ENCODE data around the gene SLC6A4.
A peak's percentile ranks its signal among the peaks of the same experiment; 100 is the strongest.
"Not testable (repeated sequence)": the region's sequence is repeated elsewhere in the genome, so short reads cannot be mapped to it uniquely, and the experiment has no call there.

The SLC6A4 gene

DNA sequence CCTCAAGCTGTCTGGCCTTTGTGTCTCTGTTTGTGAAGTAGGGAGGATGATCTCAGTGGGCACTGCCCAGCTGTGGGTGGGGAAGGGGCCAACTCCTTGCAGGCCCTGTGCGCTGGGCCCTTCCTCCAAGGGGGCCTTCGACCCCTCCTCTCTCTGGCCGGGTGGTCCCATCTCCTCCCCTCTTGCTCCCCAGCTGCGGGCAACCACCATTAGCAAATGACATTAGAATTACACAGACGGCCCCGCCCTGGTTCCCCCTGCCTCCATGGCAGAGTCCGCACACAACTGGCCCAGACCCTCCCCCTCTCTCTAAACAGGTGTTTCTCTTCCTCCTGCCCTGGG is 2.5 kb upstream of the SLC6A4 start:
- DNase-seq = no peak

DNA sequence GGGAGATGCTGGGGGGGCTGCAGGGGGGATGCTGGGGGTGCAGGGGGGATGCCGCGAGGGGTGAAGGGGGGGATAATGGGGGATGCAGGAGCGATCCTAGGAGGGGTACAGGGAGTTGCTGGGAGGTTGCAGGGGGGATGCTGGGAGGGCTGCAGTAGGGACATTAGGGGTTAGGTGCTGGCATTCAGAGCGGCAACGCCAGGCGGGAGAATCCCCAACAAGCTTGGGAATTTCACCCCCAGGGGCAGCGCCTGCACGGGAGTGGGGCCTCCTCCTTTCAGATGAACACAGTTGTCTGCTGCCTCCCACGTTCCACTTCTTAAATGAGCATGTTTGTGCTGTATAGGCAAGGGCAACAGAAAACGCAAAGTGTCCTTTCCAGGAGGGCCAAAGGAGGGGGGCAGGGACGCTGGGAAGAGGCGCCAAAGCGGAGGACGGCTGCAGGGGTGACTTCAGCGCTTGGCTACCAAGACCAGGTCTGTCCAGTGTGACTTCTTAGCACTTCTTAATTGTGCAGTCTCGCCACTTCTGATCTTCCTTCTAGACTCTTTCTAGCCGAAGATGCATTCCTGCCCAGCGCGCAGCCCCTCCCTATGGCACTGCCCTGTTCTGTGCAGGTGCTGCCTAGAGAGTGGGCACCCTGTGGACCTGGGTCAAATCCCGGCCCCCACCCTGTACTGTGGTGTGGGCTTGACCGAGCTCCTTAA is 2.0 kb upstream of the SLC6A4 start:
- no peak for DNase-seq

DNA sequence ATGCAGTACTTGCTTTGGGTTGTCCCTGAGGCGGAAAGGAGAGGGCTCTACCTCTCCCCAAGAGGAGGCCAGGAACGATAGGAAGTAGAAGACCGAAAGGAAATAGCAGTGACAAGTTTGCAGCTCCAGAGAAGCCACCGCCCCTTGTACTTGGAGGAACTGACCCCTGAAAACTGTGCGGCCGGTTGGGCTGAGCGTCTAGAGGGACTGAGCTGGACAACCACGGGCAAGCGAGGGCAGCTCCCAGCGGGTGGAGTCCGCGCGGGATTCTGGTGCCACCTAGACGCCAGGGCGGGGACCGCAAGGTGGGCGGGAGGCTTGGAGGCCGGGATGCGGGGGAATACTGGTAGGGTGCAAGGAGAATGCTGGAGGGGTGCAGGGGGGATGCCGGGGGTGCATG is 1.3 kb upstream of the SLC6A4 start:
- no peak for DNase-seq

DNA sequence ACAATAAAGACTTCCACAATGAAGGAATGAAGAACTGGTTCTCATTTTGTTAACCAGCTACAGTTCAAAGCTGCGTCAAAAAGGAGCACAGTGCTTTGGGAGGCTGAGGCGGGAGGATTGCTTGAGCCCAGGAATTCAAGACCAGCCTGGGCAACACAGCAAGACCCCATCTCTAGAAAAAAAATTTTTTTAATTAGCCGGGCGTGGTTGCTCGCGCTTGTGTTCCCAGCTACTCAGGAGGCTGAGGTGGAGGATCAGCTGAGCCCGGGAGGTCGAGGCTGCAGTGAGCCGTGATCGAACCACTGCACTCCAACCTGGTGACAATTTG is 764 bp upstream of the SLC6A4 start:
- no peak for DNase-seq

DNA sequence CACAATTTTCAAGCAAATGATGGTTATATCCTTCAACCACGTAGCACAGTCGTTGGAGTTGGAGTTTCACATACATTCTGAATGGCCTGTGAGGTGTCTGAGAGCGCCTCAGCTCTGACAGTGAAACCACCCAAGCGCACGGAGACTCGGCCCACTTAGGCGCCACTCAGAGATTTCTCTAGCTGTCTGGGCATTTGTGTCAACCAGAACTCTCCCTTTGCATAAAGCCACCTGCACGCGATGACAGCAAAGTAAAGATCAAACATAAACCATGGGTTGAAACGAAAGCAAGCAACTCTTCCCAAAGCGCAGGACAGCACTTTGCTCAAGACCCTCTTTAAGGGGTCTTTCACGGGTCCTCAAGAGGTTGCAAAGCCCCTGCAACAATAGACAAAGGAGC is 533 bp downstream of the SLC6A4 start:
- DNase-seq = peak; percentile 32

DNA sequence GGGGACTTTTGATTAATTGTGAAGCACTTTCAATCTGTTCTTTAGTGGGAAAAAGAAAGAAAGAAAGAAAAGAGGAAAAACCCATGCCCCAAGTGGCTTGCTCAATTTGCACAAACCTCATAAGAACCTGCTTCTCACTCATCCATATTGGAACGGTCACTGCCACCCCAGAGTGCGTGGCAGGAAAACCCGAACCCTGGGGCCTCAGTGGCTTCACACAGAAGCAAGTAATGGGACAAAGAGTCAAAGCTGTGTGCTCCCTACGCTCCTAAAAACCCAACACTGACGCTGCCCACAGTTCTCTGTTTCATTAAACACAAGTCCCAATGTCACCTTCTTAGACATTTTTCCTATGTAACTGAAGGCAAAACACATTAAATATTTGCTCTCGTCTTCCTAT is 1.2 kb downstream of the SLC6A4 start:
- no peak for DNase-seq

DNA sequence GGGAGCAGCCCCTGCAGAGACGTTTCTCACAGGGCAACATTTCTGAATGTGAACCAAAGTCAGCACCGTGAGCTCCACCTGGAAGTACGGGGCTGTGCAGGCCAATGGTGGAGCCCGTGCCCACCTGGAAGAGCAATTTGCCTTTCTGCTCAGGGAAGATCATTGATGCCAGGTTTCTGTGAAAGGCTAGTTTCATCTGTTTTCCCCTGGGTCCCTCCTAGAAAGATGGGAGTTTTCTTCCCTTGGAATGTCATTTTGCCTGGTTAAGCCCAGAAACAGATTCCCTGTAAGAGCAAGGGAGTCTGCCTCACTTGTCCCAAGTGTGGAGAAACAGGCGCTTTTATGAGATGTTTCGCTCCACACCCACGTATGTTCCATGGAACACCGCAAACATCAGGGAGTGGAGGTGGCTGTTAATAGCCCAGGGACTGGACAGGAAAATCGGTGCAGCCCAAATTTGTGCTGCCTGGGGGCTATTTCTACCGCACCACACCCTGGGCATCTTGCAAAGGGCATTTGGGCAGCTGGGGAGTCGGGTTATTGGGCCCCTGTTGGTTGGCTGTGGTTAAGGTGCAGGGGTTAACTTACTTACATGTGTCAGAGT is 2.6 kb downstream of the SLC6A4 start:
- DNase-seq = no peak

DNA sequence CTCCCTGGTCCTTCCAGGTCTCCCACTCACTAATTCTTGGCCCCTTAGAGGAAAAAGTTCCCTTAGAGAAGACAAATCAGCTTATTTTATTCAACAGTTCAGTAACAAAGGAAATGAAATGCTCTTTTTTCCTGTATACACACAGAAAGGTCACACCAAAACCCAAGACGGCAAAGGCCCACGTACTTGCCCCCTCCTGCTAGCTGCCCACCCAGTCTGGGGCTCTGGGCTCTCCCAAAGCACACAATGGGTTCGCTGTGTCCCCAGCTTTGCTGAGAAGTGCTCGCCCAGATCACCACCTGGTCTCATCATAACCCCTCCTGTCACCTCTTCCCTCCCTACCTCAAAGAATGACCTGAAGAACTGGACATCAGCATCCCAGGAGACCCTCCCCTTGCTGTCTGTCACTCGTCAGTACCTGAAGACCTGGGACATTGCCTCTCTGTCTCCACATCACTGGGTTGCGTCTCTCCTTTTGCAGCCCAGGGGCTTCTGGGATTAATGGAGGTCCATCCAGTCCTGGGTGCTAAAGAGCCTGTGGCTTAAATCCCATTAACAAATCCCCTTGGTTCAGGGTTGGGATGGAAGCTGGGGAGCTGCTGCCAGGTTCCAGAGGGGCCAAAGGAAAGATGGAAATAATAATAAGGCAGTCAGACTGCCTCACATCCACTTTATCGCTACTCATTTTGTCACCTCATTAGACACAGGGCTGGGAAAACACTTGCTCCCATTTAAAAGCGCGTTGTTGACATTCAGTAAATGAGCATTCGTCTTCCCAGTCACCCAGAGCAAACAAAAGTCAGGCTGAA is 3.3 kb downstream of the SLC6A4 start:
- DNase-seq = no peak

DNA sequence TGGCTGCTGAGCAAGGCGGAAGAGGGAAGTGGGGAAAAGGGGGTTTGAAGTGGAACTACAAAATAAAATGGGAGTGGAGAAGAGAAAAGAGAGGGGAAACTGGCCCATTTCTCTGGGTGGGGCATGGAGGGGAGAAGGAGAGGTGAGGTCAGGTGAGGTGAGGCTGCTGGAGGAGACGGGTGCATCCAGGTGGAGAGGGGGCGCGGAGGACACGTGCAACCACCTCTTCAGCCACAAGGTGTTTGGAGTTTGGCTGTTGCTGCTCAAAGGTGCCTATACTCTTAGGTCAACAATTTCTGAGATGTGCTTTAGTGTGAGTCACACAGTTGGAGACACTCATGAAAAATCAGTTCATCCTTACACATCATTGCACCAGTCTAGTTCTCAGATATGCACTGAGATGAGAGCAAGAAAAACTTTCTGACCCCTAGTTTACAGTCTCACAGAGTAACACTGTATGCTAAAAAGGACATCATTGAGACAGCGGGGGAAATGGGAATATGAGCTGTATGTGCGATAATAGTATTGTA is 4.8 kb downstream of the SLC6A4 start:
- DNase-seq = no peak

DNA sequence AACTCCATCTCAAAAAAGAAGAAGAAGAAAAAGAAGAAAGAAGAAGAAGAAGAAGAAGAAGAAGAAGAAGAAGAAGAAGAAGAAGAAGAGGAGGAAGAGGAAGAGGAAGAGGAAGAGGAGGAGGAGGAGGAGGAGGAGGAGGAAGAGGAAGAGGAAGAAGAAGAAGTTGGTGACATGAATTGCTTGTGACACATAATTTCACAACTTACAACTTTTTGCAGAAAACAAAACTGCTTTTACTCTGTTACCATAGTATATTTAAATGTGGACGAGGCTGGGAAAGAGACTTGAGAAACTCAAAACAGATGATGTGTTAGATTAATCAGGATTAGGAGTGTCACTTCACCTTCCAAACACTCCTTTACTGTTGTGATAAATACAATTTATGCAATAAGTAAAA is 5.5 kb downstream of the SLC6A4 start:
- not testable (repeated sequence) for DNase-seq

DNA sequence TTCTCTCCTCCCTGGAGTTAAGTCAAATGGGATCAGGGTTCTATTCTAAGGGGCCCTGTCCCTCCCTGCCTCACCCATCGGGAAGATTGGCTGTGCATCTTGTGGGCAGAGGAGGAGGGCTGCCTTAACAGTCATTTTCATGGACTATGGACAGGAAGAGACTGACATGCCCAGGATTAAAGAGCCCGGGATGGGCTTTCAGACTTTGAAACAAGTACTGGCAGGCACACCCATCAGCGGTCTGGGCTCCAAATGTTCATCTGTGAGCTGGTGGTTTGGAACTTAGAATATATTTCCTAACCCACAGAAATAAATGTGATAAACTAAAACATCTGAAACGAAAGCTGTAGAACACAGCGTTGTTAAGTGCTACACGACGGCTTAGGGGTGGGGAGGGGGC is 6.5 kb downstream of the SLC6A4 start:
- DNase-seq = no peak

DNA sequence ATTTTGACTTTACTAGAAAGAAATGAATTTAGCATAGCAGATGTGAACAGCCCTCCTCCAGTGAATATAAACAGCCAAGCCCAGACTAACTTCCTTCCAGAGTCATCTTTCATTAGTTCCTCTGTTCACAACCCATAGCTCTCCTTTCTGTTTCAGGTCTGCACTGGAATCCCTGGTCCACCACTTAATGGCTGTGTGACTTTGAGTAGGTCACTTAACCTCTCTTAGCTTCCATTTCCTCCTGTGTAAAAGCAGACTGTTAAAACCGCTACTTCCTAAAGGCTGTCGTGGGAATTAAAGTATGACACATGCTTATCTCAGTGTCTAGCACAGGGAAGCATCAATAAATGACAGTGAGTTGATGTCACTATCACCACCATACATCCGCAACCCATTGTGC is 7.5 kb downstream of the SLC6A4 start:
- DNase-seq = no peak

DNA sequence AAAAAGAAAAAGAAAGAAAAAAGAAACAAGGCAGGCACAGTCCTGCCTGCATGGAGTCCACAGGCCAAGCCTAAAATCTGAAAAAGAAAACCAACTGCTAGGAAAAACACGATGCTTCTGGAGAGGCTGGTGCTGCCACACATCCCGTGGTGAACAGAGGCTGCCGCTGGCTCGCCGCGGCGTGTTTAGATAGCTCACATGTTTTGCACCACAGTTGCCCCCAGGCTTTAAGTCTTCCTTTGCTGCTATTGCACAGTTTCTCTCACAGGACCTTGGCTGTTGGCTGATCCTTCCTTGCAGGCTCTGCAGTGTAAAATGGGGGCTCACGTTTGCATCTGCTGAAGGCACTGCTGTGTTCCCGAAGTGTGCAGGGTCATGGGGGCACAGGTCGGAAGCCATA is 8.6 kb downstream of the SLC6A4 start:
- no peak for DNase-seq

DNA sequence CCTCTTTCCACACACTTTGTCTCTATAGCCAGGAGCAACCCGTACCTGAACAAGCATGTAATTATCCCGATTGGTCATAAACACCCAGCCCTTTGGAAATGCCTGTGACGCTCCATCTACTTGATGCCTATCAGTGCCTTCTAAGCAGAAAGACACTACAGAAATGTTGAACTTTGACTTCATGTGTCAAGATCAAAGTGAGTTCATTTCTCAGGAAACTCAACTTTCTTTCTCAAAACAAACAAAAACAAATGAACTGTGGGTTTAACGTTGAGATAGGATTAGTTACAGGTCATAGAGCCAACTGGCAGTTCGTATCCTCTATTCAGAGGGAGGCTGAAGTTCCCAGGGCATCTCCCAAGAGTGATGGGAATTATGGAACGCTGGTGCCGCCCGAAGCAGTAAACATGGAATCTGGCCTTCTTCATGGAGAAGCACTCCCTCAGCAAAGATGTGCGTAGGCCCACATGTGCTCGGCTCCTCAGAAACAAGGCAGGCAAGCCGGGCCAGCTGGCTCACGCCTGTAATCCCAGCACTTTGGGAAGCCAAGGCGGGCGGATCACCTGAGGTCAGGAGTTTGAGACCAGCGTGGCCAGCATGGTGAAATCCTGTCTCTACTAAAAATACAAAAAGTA is 9.5 kb downstream of the SLC6A4 start:
- DNase-seq = no peak

DNA sequence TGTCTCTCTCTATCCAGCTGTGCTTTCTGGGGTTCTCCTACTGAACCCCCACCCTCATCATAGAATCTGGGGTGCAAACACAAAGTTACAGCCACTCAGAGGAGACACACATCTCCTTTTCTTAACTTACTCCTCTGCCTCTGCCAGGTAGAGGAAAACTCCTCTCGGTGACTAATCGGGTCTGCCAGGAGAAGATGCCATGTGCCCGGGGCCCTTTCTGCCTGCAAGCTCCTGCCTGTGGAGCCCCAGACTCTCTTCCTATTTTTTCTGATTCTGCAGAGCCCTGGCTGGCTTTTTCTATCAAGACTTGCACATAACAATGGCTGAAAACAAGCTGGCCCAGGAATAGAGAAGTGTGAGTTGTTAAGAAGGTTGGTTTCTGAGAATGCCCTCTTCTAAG is 10.4 kb downstream of the SLC6A4 start:
- DNase-seq = no peak

DNA sequence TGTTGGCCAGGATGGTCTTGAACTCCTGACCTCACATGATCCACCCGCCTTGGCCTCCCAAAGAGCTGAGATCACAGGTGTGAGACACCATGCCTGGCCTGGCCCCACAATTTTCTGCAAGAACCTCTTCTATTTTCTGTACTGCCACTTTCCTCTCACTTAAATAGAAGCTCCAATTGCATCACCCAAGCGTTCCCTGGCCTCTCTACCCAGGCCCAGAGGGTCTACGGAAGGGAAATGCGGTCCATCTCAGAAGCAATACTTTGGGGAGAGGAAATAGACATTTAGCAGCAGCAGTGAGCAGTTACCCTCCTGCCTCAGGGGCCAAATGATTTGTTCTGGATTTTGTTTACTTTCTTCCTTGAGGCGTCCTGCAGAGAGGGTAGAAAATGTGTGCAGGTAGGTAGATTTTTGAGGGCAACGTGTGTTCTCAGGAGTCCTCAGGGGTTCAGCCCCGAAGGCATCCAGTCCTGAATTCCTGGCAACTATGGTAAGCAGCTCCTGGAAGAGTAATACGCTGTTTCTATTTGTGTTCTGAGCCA is 11.0 kb downstream of the SLC6A4 start:
- no peak for DNase-seq

DNA sequence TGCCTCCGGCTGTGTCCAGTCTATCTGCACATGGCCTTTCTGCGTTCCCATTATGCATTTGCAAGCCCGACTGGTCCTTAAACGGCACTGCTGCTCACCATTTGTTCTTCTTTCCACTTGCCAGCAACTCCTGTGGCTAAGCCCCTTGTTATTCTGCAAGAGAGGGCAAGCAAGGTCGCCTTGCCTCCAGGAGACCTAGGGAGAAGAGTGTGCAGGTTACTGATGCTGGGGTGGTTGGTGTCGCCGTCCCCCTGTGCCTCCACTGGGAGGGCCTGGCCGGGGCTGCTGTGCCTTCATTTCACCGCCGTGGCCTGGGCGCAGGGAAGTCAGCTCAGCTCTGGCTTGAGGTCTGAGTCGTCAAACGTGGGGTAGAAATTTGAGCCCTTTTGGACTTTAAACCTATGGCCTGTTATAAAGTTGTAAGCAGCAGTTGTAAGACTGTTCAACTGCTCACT is 12.7 kb downstream of the SLC6A4 start:
- no peak for DNase-seq

DNA sequence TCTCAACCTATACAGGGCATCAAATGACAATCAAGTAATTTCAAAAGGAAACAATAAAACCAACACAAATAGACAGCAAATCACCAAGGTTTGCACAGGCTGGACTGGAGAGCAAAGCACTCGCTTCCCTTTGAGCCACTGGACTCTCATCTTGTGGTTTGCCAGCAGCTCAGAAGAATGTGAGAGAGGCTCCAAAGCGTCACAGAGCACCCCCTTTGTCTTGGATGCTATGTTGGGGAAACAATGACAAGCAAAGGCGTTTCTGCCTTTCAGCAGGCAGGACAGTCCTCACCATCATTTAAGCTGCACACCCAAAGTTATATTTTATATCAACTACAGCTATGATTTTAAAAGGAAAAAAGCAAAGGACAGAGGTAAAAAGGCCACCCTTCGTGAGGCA is 13.2 kb downstream of the SLC6A4 start:
- no peak for DNase-seq

DNA sequence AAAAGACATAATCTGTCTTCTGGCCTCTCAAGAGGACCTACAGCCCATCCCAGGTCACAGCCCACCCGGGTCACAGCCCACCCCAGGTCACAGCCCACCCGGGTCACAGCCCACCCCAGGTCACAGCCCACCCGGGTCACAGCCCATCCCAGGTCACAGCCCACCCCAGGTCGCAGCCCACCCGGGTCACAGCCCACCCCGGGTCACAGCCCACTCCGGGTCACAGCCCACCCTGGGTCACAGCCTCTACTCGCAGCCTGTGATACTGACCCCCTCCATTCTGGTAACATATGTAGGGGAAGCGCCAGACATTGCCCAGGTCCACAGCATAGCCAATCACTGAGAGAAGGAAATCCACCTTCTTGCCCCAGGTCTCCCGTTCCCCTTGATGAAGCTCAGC is 14.2 kb downstream of the SLC6A4 start:
- no peak for DNase-seq

DNA sequence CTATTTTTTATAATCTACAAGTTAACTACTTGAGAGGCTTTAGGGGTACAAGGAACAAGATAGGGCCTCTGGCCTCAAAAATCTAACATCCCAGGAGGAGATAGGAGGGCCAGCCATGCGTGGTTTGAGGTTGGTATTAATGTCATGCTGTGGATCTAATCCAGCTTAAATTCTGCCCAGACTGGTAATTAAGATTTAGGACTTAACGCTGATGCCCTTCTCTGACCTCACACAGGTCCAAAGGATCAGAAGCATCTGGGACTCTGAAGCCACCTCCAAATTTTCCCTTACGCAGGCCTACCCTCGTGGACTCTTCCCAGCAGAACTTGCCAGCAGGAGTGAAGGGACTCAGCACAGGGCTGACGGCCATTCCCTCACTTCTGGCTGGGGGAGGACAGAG is 15.1 kb downstream of the SLC6A4 start:
- DNase-seq = no peak

DNA sequence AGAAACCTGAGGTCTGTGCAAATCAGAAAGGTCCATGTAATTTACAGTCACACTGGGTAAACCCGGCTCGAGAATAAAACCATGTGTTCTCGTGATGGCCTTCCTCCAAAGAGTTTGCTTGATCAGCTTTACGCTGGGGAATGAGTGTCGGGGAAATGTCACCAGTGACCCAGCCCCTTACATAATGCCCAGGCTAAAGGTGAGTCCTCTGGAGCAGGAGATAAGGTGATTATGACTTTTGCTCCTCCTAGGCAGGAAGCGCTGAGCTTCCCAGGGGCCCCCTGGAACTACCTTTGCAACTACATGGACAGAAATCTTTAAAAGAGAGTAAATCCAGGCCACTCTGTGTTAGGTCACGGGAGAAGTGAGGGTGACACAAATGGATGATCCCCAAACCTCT is 15.7 kb downstream of the SLC6A4 start:
- DNase-seq = no peak

DNA sequence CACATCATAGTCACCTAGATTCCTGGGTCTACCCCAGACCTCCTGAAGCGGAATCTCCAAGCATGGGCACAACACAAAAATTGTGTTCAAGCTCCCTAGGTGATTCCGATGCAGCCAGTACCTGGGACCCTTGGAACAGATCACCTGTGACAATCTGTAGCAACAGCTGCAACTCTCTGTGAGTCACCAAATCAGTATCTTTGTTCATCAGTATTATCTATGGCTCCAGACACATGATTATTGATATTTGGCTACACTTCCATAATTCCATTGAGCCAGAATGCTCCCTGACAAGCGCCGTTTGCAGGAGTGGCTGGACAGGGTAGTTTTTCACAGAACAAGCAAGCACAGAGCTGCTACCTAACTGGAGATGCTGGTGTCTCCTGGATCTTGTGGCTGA is 16.2 kb downstream of the SLC6A4 start:
- no peak for DNase-seq

DNA sequence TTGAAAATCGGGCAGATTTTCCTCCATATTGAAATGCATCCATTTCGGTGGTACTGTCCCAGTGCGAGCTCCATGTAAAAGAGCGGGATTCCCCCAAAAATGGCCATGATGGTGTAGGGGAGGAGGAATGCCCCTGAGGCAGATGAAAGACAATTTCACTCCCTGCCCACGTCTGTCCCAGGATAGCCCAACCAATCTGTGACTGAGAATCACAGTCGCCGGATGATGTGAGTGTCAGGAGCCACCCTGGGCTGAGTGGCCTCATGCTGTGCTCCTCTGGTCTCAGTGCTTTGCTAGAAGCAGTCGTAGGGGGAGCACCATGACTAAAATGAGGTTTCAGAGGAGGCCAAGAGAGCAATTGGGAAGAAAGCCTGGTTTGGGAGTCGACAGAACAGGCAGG is 16.7 kb downstream of the SLC6A4 start:
- no peak for DNase-seq

Data from DMS153 (cell line).